Neural cell (in vitro differentiated cells): Measurements from ENCODE around the gene CRLF1.

Experiments used
- EP300 ChIP-seq: fragments of 450-650 bp; conservative IDR thresholded peaks from 2 replicates; pipeline ENCODE4 v1.6.1; 2014; ENCODE audit warnings: antibody characterized with exemption, mild to moderate bottlenecking, moderate library complexity; ENCODE audit not compliant: poor library complexity, severe bottlenecking
- EZH2 ChIP-seq: fragments of 200-600, 300-800 bp; shearing (Covaris generic), sonication (generic); IDR thresholded peaks from 2 replicates; pipeline ENCODE4 v1.6.1; 2014; ENCODE audit warnings: antibody characterized with exemption, low read length, borderline replicate concordance, mild to moderate bottlenecking; ENCODE audit not compliant: insufficient read depth, poor library complexity, severe bottlenecking
- MXI1 ChIP-seq: fragments of 450-650 bp; conservative IDR thresholded peaks from 2 replicates; pipeline ENCODE4 v1.6.1; 2014; ENCODE audit warnings: antibody characterized with exemption, mild to moderate bottlenecking; ENCODE audit not compliant: poor library complexity, severe bottlenecking
- POLR2AphosphoS5 ChIP-seq: IDR thresholded peaks from 2 replicates; pipeline ENCODE4 v1.6.1; 2012
- RAD21 ChIP-seq: fragments of 450-650 bp; conservative IDR thresholded peaks from 2 replicates; pipeline ENCODE4 v1.6.1; 2014; ENCODE audit warnings: antibody characterized with exemption, mild to moderate bottlenecking, moderate library complexity
- SMC3 ChIP-seq: fragments of 450-650 bp; conservative IDR thresholded peaks from 2 replicates; pipeline ENCODE4 v1.6.1; 2014; ENCODE audit warnings: antibody characterized with exemption, mild to moderate bottlenecking, moderate library complexity; ENCODE audit not compliant: poor library complexity
- TAF1 ChIP-seq: IDR thresholded peaks from 2 replicates; pipeline ENCODE4 v1.6.1; 2012; ENCODE audit warnings: low read depth
- TF ChIP-seq, protein P1 (sequence below): fragments of 450-650 bp; IDR thresholded peaks from 2 replicates; pipeline ENCODE4 v1.5.1; 2014; ENCODE audit warnings: antibody characterized with exemption, mild to moderate bottlenecking, moderate library complexity; ENCODE audit not compliant: poor library complexity, severe bottlenecking
- TF ChIP-seq, protein P2 (sequence below): IDR thresholded peaks from 2 replicates; pipeline ENCODE4 v1.6.1; 2012; ENCODE audit warnings: borderline replicate concordance

DNA sequence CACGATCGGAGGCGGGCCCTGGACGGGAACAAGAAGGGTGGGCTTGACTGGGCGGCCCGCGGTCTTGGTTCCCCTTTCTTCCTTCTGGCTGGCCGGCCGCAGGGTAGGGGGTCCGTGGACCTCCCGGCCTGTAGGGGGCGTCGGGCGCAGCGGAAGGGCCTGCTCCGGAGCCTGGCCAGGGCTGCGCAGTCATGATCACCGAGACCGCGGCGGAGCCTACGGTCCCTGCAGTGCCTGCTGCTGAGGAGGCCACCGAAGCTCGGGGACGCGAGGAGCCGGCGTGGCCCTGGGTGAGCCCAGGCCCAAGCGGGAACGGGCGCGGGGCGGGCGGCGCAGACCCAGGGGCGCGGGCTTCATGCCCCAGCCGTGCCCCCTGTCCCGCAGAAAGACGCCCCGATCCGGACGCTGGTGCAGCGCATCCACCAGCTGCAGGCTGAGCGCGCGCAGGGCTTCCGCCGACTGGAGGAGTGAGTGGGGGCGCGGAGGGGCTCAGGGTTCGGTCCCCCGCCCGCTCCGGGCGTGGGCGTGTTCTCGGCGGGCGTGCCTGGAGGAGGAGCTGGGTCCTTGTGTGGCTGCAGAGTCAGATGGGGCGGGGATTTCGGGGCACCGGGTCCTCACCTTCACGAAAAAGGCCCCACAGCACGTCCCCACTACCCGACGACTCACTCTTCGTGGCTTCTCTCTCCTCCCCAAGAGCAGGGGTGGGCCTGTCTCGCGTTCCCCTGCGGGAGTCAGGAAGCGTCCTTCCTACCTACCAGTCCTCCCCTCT lies 17.8 kb downstream of the CRLF1 start, which contains the start of gene REX1BD:
- TF ChIP-seq POLR2AphosphoS5: peak; percentile 78
- TF ChIP-seq, protein P1, sequence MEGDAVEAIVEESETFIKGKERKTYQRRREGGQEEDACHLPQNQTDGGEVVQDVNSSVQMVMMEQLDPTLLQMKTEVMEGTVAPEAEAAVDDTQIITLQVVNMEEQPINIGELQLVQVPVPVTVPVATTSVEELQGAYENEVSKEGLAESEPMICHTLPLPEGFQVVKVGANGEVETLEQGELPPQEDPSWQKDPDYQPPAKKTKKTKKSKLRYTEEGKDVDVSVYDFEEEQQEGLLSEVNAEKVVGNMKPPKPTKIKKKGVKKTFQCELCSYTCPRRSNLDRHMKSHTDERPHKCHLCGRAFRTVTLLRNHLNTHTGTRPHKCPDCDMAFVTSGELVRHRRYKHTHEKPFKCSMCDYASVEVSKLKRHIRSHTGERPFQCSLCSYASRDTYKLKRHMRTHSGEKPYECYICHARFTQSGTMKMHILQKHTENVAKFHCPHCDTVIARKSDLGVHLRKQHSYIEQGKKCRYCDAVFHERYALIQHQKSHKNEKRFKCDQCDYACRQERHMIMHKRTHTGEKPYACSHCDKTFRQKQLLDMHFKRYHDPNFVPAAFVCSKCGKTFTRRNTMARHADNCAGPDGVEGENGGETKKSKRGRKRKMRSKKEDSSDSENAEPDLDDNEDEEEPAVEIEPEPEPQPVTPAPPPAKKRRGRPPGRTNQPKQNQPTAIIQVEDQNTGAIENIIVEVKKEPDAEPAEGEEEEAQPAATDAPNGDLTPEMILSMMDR: peak; percentile 95
- TF ChIP-seq TAF1: peak; percentile 66
- peak; percentile 72 for TF ChIP-seq SMC3
- TF ChIP-seq EZH2: no peak
- TF ChIP-seq EP300: peak; percentile 60
- TF ChIP-seq MXI1: peak; percentile 4
- TF ChIP-seq RAD21: peak; percentile 62
- TF ChIP-seq, protein P2, sequence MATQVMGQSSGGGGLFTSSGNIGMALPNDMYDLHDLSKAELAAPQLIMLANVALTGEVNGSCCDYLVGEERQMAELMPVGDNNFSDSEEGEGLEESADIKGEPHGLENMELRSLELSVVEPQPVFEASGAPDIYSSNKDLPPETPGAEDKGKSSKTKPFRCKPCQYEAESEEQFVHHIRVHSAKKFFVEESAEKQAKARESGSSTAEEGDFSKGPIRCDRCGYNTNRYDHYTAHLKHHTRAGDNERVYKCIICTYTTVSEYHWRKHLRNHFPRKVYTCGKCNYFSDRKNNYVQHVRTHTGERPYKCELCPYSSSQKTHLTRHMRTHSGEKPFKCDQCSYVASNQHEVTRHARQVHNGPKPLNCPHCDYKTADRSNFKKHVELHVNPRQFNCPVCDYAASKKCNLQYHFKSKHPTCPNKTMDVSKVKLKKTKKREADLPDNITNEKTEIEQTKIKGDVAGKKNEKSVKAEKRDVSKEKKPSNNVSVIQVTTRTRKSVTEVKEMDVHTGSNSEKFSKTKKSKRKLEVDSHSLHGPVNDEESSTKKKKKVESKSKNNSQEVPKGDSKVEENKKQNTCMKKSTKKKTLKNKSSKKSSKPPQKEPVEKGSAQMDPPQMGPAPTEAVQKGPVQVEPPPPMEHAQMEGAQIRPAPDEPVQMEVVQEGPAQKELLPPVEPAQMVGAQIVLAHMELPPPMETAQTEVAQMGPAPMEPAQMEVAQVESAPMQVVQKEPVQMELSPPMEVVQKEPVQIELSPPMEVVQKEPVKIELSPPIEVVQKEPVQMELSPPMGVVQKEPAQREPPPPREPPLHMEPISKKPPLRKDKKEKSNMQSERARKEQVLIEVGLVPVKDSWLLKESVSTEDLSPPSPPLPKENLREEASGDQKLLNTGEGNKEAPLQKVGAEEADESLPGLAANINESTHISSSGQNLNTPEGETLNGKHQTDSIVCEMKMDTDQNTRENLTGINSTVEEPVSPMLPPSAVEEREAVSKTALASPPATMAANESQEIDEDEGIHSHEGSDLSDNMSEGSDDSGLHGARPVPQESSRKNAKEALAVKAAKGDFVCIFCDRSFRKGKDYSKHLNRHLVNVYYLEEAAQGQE: peak; percentile 66
